ENCODE results near the gene HS6ST3.

HS6ST3 gene

DNA sequence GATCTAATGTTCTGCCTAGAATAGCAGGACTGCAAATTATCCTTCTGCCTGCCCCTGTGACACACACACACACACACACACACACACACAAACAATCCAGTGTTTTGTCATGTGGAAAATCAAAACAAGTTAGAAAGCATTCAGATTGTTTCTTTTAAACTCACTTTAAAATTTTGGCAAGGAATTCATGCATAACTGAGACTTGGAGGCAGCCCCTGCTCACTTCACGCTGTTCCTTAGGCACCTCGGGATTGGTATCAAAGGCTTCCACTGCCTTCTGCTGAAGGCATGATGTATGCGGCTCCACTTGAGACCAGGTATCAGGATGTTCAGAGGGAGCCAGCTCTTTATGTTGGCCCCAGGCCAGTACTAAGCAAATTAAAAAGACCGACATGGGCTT lies 745.6 kb downstream of the HS6ST3 start:
- H3K4me3 ChIP-seq (ENCODE audit: severe bottlenecking): no peak overlapping the region
- no peak for TF ChIP-seq CTCF (IDR thresholded peaks at IDR 0.05; ENCODE audit: poor library complexity, severe bottlenecking)

DNA sequence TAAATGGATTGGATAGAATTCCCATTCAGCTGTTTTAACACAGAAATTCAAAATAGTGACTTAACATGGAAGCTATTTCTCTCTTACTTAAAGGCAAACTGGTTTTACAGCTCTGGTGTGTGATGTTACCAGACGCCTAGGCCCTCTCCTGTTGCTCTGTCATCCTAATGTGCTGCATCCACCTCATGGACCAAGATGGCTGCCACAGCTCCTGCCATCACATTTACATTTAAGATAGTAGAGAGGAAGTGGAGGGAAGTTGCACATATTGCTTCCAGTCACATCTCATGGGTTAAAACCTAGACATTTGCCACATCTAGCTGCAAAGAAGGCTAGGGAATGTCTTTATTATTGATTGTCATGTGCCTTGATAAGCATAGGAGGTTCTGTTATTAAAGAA lies 746.8 kb downstream of the HS6ST3 start:
- H3K27ac ChIP-seq (ENCODE audit: poor library complexity, severe bottlenecking): no peak overlapping the region
- no peaks in the 10 kb centered on the region for H3K27me3 ChIP-seq (ENCODE audit: insufficient read depth, poor library complexity, severe bottlenecking)
- no peak overlapping the region for H3K4me3 ChIP-seq (ENCODE audit: severe bottlenecking)
- ATAC-seq (ENCODE audit: low read depth): no peak
- TF ChIP-seq CTCF (IDR thresholded peaks at IDR 0.05; ENCODE audit: poor library complexity, severe bottlenecking): no peak
- H3K9me3 ChIP-seq (ENCODE audit: severe bottlenecking): peaks cover 2% of the 10 kb centered on the region
- no peaks in the 10 kb centered on the region for H3K4me1 ChIP-seq (ENCODE audit: insufficient read depth, poor library complexity, severe bottlenecking)
- DNase-seq (ENCODE audit: low spot score): no peak
- no peaks in the 10 kb centered on the region for H3K36me3 ChIP-seq (ENCODE audit: low read depth)

More for the DNA sequence above, 745.6 kb downstream of the HS6ST3 start:
- Histone ChIP-seq H3K36me3 (ENCODE audit: low read depth) (no peaks in the 10 kb centered on the region), H3K4me1 (ENCODE audit: insufficient read depth, poor library complexity, severe bottlenecking) (no peaks in the 10 kb centered on the region), H3K9me3 (ENCODE audit: severe bottlenecking) (peaks cover 2% of the 10 kb centered on the region), H3K27ac (ENCODE audit: poor library complexity, severe bottlenecking) (no peak overlapping the region), H3K27me3 (ENCODE audit: insufficient read depth, poor library complexity, severe bottlenecking) (no peaks in the 10 kb centered on the region)
- DNase-seq (ENCODE audit: low spot score): no peak
- no peak for ATAC-seq (ENCODE audit: low read depth)

DNA sequence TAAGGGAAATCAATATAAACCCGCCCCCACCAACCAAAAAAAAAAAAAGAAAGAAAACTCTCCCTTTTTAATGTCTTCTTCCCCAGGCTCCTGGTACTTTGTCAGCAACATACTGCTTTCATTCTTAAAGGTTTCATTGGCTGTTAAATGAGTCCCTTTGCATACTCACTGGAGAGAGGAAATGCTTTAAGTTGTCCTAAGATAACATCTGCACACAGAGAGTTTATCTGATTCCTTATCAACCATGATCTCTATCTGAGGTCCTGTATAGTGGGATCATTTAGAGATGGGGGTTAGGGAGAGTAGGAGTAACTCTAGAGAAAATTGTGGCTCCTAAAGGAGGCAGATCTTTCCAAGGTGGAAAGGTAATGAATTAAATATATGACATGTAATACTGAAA lies 747.9 kb downstream of the HS6ST3 start:
- Histone ChIP-seq H3K36me3 (ENCODE audit: low read depth) (no peaks in the 10 kb centered on the region), H3K27ac (ENCODE audit: poor library complexity, severe bottlenecking) (no peak overlapping the region), H3K4me3 (ENCODE audit: severe bottlenecking) (no peak overlapping the region), H3K27me3 (ENCODE audit: insufficient read depth, poor library complexity, severe bottlenecking) (no peaks in the 10 kb centered on the region), H3K9me3 (ENCODE audit: severe bottlenecking) (peaks cover 2% of the 10 kb centered on the region), H3K4me1 (ENCODE audit: insufficient read depth, poor library complexity, severe bottlenecking) (no peaks in the 10 kb centered on the region)
- ATAC-seq (ENCODE audit: low read depth) (no peak), DNase-seq (ENCODE audit: low spot score) (no peak)
- no peak for TF ChIP-seq CTCF (IDR thresholded peaks at IDR 0.05; ENCODE audit: poor library complexity, severe bottlenecking)

- H3K9me3 ChIP-seq (ENCODE audit: severe bottlenecking): peaks cover 2% of the 10 kb centered on the region
- ATAC-seq (ENCODE audit: low read depth) (no peak), DNase-seq (ENCODE audit: low spot score) (no peak)
- no peaks in the 10 kb centered on the region for H3K36me3 ChIP-seq (ENCODE audit: low read depth)
- no peaks in the 10 kb centered on the region for H3K27me3 ChIP-seq (ENCODE audit: insufficient read depth, poor library complexity, severe bottlenecking)
- TF ChIP-seq CTCF (IDR thresholded peaks at IDR 0.05; ENCODE audit: poor library complexity, severe bottlenecking): no peak
- H3K27ac ChIP-seq (ENCODE audit: poor library complexity, severe bottlenecking): no peak overlapping the region
- no peaks in the 10 kb centered on the region for H3K4me1 ChIP-seq (ENCODE audit: insufficient read depth, poor library complexity, severe bottlenecking)
- H3K4me3 ChIP-seq (ENCODE audit: severe bottlenecking): no peak overlapping the region
These were observed 754.3 kb downstream of the HS6ST3 start for GRCh38 chr13:96844195-96844594.

DNA sequence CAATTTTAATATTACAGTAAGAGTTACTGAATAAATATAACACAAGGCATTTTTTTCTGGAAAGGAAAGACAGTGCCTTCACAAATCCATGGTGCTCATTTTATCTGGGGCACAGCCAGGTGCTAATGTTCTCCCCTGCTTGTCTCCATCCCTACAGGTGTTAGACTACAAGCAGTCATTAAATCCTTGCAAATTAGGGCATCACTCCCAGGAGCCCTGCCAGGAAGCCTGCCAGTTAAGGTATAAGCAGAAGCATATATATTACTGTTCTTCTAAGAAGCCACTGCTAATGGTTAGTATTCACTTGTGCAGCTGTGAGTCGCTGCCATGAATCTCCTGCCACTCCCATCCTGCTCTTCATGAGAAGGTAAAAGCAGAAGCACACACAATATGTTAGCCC lies 754.7 kb downstream of the HS6ST3 start:
- Histone ChIP-seq H3K4me1 (ENCODE audit: insufficient read depth, poor library complexity, severe bottlenecking) (no peaks in the 10 kb centered on the region), H3K9me3 (ENCODE audit: severe bottlenecking) (no peaks in the 10 kb centered on the region), H3K27me3 (ENCODE audit: insufficient read depth, poor library complexity, severe bottlenecking) (no peaks in the 10 kb centered on the region), H3K27ac (ENCODE audit: poor library complexity, severe bottlenecking) (no peak overlapping the region), H3K4me3 (ENCODE audit: severe bottlenecking) (no peak overlapping the region), H3K36me3 (ENCODE audit: low read depth) (no peaks in the 10 kb centered on the region)
- no peak for ATAC-seq (ENCODE audit: low read depth)
- DNase-seq (ENCODE audit: low spot score): no peak
- TF ChIP-seq CTCF (IDR thresholded peaks at IDR 0.05; ENCODE audit: poor library complexity, severe bottlenecking): no peak
